Peyer's patch (tissue), 4 donors: ENCODE results near the gene ZFR. TPM values are rescaled to one million over a fixed set of nuclear protein-coding genes. Genes with fewer than 3 reads are reported as not detected.

ENCODE experiments used
- DNase-seq, 3 donors: peaks; one replicate each; pipeline ENCODE4 v3.0.0-alpha.2; 2017 to 2019
- H3K27ac ChIP-seq, 4 donors: fragments of 200-600 bp; sonication (generic); one replicate each; pipeline ENCODE4 v1.5.1; 2016 to 2019
- H3K27me3 ChIP-seq, 2 donors: fragments of 200-600 bp; sonication (generic); one replicate each; pipeline ENCODE4 v1.5.1; 2019
- H3K36me3 ChIP-seq, 3 donors: fragments of 200-600 bp; sonication (generic); one replicate each; pipeline ENCODE4 v1.5.1; 2016 to 2019
- H3K4me1 ChIP-seq, 4 donors: fragments of 200-600 bp; sonication (generic); one replicate each; pipeline ENCODE4 v1.5.1; 2016 to 2019
- H3K4me3 ChIP-seq, 4 donors: fragments of 200-600 bp; sonication (generic); 1 replicate in 3 of 4; 2 replicates in 1 of 4; pipeline ENCODE4 v1.5.1; 2016 to 2019; ENCODE audit warnings: mild to moderate bottlenecking in 1 of 4
- H3K9me3 ChIP-seq, 4 donors: fragments of 200-600 bp; sonication (generic); one replicate each; pipeline ENCODE4 v1.5.1; 2016 to 2019; ENCODE audit warnings: mild to moderate bottlenecking in 1 of 4
- POLR2A ChIP-seq, 2 donors: fragments of 450-650 bp; IDR thresholded peaks; one replicate each; pipeline ENCODE4 v1.5.1; 2017; ENCODE audit warnings: antibody characterized with exemption in 2 of 2, mild to moderate bottlenecking in 2 of 2, moderate library complexity in 2 of 2
- total RNA-seq, 4 donors: library from RNA; depleted of rRNA; stranded (reverse); fragments of >200 nt; gene quantifications; one replicate each; pipeline ENCODE4 v1.1.0, GENCODE V29; 2016
- TF ChIP-seq, protein P1 (sequence below), 6 experiments: fragments of 450-650 bp in 4 of 6; fragments of 200-600 bp in 2 of 6; sonication (generic) in 1 of 6; IDR thresholded peaks; one replicate each; pipeline ENCODE4 v1.5.1; 2017 to 2019; ENCODE audit warnings: antibody characterized with exemption in 6 of 6, mild to moderate bottlenecking in 3 of 6, moderate library complexity in 1 of 6

Gene ZFR
- 10 to 100 TPM; 33.5 to 66.8 (median 50.9) TPM for total RNA-seq

DNA sequence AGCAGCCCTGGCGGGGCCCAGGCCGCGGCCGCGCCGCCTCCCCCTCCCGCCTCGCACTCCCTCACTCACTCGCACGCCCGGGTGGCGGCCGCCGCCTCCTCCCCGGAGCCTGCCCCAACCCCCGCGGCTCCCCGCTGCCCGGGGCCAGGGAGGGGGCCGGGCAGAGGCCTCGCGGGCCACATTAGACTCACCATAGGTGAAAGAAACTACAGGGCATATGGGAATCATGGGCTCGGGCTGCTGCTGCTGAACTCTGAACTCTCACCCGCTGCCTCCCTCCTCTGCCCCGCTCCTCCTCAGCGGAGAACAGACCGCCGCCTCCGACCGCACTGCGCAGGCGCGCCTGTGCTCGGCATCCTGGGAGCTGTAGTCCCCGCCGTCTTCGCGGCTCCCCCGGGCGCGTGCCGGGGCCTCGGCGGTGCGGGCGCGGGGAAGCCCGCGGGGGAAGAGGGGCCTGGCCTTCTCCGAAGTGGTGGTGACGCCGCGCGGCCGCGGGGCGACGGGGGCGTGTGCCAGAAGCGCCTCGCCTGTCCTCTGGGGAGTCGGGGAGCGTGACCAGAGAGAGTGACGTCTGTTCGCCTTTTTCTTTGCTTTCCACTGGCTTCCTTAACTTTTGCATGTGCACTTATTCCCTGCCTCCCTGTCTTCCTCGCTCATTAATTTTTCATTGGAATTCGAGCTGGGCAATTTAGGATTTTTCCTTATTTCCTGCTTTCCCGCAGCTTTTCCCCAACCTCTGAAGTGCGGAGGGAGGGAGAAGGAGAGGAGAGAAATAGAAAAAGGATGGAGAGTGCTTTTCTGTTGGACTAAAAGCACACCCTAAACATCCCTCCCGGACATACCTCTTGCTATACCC, at the start of gene ZFR:
ZFR (minus strand) TSS at position 310 of the 856 bp plus-strand sequence; CDS start at position 228, 82 bp downstream.
- no peaks in the 10 kb centered on the region for H3K27me3 ChIP-seq
- H3K4me1 ChIP-seq = peaks cover 0 to 34% (median 5%) of the 10 kb centered on the region in 4 donors
- H3K27ac ChIP-seq = peak within 1 kb of the TSS; percentile 93 to 97 (median 96)
- TF ChIP-seq, protein P1, sequence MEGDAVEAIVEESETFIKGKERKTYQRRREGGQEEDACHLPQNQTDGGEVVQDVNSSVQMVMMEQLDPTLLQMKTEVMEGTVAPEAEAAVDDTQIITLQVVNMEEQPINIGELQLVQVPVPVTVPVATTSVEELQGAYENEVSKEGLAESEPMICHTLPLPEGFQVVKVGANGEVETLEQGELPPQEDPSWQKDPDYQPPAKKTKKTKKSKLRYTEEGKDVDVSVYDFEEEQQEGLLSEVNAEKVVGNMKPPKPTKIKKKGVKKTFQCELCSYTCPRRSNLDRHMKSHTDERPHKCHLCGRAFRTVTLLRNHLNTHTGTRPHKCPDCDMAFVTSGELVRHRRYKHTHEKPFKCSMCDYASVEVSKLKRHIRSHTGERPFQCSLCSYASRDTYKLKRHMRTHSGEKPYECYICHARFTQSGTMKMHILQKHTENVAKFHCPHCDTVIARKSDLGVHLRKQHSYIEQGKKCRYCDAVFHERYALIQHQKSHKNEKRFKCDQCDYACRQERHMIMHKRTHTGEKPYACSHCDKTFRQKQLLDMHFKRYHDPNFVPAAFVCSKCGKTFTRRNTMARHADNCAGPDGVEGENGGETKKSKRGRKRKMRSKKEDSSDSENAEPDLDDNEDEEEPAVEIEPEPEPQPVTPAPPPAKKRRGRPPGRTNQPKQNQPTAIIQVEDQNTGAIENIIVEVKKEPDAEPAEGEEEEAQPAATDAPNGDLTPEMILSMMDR (IDR thresholded peaks at IDR 0.05) = no peak
- TF ChIP-seq POLR2A (IDR thresholded peaks at IDR 0.05) = peak; percentile 49 to 85
- no peaks in the 10 kb centered on the region for H3K9me3 ChIP-seq
- peak within 1 kb of the TSS; percentile 83 to 93 (median 86) for H3K4me3 ChIP-seq
- H3K36me3 ChIP-seq = no peaks in the 10 kb centered on the region
- DNase-seq = peak; percentile 88 to 96 (median 93)

GRCh38 chr5:32490972-32491557, 46.5 kb upstream of the ZFR start:
- Histone ChIP-seq H3K4me1 (no peaks in the 10 kb centered on the region), H3K4me3 (no peak overlapping the region), H3K27me3 (no peaks in the 10 kb centered on the region), H3K27ac (no peak overlapping the region), H3K36me3 (no peaks in the 10 kb centered on the region), H3K9me3 (no peaks in the 10 kb centered on the region)
- DNase-seq = no peak
- TF ChIP-seq, protein P1 (IDR thresholded peaks at IDR 0.05) = no peak
- TF ChIP-seq POLR2A (IDR thresholded peaks at IDR 0.05) = no peak

GRCh38 chr5:32489791-32490562, 45.4 kb upstream of the ZFR start:
- H3K4me3 ChIP-seq = no peak overlapping the region
- DNase-seq = peak; percentile 70 to 90 (median 70)
- no peaks in the 10 kb centered on the region for H3K36me3 ChIP-seq
- no peaks in the 10 kb centered on the region for H3K4me1 ChIP-seq
- H3K27me3 ChIP-seq = no peaks in the 10 kb centered on the region
- H3K9me3 ChIP-seq = no peaks in the 10 kb centered on the region
- H3K27ac ChIP-seq = no peak overlapping the region
- TF ChIP-seq POLR2A (IDR thresholded peaks at IDR 0.05) = no peak
- TF ChIP-seq, protein P1 (IDR thresholded peaks at IDR 0.05) = peak; percentile 40 to 77 (median 66)

DNA sequence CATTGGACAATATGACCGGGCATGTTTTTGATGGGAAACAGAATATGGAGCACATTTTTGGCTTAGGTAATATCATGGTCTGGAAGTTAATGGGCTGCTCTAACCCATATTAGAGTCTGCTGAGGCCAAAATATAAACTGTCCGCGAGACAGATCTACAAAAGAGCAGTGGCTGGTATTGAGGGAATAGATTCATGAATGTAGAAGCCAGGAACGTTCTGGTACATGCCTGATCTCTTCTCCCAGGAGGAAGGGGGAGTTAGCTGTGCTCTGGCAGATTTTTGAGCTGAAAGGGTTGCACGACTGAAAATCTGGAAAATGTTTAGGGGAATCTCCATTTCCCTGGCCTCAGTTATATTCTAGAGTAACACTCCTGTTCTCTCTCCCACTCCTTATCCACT, 42.9 kb upstream of the ZFR start:
- Histone ChIP-seq H3K9me3 (no peaks in the 10 kb centered on the region), H3K36me3 (no peaks in the 10 kb centered on the region), H3K4me3 (no peak overlapping the region), H3K27me3 (no peaks in the 10 kb centered on the region), H3K27ac (no peak overlapping the region), H3K4me1 (no peaks in the 10 kb centered on the region)
- no peak for TF ChIP-seq POLR2A (IDR thresholded peaks at IDR 0.05)
- TF ChIP-seq, protein P1 (IDR thresholded peaks at IDR 0.05) = no peak
- no peak for DNase-seq

DNA sequence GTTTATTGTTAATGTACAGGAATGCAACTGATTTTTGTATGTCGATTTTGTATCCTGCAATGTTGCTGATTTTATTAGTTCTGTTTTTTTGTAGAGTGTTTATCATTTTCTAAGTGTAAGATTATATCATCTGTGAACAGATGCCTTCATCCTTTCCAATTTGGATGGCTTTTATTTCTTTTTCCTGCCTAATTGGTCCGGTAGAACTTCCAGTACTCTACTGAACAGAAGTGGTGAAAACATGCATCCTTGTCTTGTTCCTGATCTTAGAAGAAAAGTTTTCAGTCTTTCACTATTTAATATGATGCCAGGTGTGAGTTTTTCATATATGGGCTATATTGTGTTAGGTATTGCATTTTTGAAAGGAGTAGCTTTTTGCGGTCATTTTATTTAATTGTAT, 42.5 kb upstream of the ZFR start:
- Histone ChIP-seq H3K27ac (no peak overlapping the region), H3K27me3 (no peaks in the 10 kb centered on the region), H3K36me3 (no peaks in the 10 kb centered on the region), H3K4me3 (no peak overlapping the region), H3K9me3 (no peaks in the 10 kb centered on the region), H3K4me1 (no peaks in the 10 kb centered on the region)
- no peak for DNase-seq
- TF ChIP-seq, protein P1 (IDR thresholded peaks at IDR 0.05) = no peak
- no peak for TF ChIP-seq POLR2A (IDR thresholded peaks at IDR 0.05)
